NCI-H2171 (cell line): ENCODE data around the gene ARID5A.
"Not testable (repeated sequence)": the region's sequence is repeated elsewhere in the genome, so short reads cannot be mapped to it uniquely, and the experiment has no call there.

Experiments
- DNase-seq: peaks from one replicate; lab custom pipeline; 2025; lab: John Stamatoyannopoulos, UW

ARID5A gene

DNA sequence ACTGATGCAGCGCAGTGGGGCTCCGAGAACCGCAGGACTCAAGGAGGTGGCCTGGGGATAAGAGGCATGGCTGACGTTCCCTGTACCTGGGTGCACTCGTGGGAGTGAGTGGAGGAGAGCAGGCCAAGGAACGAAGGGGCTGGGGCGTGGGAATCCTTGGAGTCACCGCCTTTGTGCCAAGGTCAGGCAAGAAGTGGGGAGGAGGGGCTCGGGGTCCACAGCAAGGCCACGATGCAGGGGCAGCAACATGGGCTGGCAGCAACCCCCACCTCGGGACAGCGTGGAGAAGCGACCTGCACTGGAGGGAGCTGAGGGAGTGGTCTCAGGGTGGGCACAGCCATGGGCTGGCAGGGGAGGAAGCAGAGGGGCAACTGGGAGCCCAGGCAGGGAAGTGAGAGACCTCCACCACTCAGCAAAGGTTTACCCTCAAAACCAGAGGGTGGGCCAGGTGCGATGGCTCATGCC lies 18.6 kb downstream of the ARID5A start:
- DNase-seq, result no peak

GRCh38 chr2:96556441-96557330 lies 20.1 kb downstream of the ARID5A start:
- DNase-seq, result no peak

GRCh38 chr2:96557421-96557820 lies 20.9 kb downstream of the ARID5A start:
- not testable (repeated sequence) for DNase-seq

DNA sequence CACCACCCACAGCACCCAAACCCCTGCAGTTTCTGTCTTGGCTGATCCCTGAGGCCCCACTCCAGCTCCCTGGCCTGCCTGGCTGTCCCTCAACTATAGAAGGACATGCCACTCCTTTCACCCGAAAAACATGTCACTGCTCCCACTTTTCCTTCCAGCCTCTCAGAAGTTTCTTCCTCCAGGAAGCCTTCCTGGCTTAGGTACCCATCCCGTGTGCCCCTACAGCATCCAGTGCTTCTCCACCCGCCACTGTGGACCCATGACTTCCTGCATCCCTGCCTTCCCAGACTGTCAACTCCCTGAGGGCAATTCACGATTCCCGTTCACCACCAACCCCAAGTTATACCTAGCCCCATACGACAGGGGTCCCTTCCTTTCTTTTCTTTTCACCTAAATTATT lies 21.5 kb downstream of the ARID5A start:
- DNase-seq, result no peak

- no peak for DNase-seq
These were observed 21.9 kb downstream of the ARID5A start for GRCh38 chr2:96558485-96558884.

- no peak for DNase-seq
These were observed 27.5 kb downstream of the ARID5A start for GRCh38 chr2:96564026-96564425.

DNA sequence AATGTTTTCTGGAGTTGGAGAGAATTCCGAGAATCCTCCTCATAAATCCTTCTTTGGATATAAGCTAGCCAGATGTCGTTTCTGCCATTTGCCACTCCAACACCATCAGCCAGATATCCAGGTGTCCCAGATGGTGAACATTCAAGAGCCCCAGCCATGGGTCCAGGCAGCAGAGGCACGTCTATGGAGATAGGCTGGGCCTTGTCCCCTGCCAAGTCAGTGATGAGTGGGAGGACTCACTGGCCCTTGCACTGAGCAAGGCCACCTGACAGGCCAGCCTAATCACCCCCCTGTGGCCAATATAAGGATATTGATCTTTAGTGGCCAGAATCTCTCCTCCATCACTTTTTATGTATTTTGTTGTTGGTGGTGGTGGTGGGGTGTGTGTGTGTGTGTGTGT lies 28.0 kb downstream of the ARID5A start:
- no peak for DNase-seq

- no peak for DNase-seq
These were observed 28.6 kb downstream of the ARID5A start for GRCh38 chr2:96565111-96565510.

- DNase-seq, result no peak
These were observed 31.5 kb downstream of the ARID5A start for GRCh38 chr2:96568094-96568493.

GRCh38 chr2:96574364-96574763 lies 37.8 kb downstream of the ARID5A start:
- no peak for DNase-seq

- no peak for DNase-seq
These were observed 39.4 kb downstream of the ARID5A start for GRCh38 chr2:96575785-96576456.

GRCh38 chr2:96577501-96577900 lies 40.9 kb downstream of the ARID5A start:
- no peak for DNase-seq

- DNase-seq, result no peak
These were observed 42.2 kb downstream of the ARID5A start for GRCh38 chr2:96578731-96579130.

DNA sequence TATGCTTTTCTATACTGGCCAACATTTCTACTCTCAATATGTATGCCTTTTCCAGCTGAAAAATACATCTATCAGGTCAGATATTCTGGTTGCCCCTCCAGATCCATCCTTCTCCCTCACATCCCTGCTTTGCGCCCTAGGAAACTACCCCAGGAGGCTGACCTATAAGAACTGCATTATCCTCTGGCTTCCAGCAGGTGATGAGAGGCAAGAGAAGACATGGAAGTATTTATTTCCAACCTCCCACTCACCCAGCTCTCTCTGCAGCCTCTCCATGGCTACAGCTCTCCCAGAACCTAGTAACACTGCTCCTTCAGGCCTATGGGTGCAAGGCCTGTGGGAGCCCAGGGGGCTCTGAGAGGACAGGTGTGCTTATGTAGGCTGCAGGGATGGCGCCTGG lies 42.9 kb downstream of the ARID5A start:
- no peak for DNase-seq

DNA sequence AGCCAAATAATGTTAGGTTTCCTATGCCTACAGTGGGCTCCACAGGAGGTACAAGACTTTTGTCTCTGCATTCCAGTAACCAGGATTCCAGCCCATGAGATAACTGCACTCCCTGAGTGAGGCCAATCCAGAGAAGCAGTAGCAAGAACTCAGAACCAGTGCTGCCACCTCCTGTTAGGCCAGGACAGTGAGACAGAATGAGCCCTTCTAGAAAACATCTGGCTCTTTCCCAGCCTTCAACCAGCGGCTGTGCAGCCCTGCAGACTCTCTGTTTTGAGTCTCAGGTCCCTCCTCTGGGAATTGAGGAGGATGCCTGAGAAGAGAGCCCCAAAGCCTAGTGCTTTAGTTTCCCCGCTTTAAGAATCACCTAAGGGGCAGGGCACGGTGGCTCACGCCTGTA lies 44.2 kb downstream of the ARID5A start:
- peak; percentile 13 for DNase-seq

- no peak for DNase-seq
These were observed 47.5 kb downstream of the ARID5A start for GRCh38 chr2:96584017-96584416.

GRCh38 chr2:96587843-96588242 lies 51.3 kb downstream of the ARID5A start:
- DNase-seq, result no peak

DNA sequence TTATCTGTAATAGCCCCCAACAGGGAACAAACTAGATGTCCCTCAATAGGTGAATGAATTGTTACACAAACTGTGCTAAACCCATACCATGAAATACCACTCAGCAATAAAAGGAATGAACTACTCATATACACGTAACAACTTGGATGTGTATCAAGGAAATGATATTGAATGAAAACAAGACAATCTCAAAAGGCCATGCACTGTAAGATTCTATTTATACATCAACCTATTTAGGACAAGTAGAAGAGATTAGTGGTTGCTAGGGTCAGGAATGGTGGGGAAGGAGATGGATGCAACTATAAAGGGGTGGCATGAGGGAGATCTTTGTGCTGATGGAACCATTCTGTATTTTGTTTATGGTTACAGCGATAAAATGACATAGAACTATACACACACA lies 54.5 kb downstream of the ARID5A start:
- DNase-seq, result no peak

DNA sequence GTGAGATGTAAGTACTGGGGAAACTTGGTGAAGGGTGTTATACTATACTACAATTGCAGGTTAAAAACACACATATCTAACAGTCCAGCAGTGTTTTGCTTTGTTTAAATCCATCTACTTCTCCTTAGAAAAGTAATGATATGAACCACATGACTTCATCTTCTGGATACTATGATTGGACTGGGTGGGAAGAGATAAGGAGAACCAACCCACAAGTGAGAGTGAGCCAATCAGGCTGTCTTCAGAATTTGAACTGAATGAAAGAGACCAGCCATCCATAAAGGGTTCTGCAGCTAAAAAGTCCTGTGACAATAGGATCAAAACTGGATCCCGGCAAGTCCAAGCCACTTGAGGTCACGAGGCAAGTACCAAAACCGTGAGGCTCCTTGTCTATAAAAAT lies 54.9 kb downstream of the ARID5A start:
- DNase-seq, result no peak

- DNase-seq, result no peak
These were observed 57.7 kb downstream of the ARID5A start for GRCh38 chr2:96594282-96594681.

DNA sequence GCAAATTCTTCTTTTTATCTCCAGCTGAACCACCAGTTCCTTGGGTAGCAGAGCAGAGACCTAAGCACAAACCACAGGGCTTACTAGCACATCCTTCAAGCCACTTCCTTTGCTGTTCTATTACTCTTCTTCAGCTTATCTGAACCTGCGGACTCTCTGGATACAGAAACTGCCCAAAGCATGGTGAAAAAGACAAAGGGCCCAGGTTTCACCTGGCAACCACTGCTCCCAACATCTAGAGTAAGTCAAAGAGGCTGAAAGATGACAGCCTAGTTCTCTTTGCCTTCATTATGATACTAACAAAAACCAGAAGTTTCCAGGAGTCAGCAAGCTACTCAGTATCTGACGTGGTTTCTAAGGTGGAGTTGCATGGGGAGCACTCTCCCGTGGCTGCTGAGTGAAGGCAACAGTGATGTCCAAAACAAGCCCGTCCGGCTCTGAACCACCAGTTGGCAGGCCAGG lies 58.2 kb downstream of the ARID5A start:
- no peak for DNase-seq

GRCh38 chr2:96596596-96596995 lies 60.0 kb downstream of the ARID5A start:
- DNase-seq, result no peak

DNA sequence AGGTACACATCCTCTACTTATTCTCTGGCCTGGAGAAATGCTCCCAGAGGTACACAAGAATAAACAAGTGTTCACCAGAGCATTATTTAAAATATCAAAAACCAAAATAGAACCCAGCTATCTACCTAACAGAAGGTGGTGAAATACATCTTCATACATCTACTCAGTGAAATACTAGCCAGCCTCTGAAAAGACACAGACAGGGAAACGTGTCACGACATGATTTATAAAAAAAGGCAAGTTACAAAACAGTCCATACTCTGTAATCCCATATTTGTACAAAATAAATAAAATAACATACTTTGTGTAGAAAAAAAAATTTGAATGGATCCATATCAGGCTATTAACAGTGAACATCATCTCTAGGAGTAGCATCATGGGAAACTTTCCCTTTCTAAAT lies 63.4 kb downstream of the ARID5A start:
- DNase-seq, result no peak
